Lung (tissue), 12 donors: ENCODE measurements around the gene FIGNL2. TPM values are rescaled to one million over a fixed set of nuclear protein-coding genes. Genes with fewer than 3 reads are reported as not detected.

ENCODE experiments used
- ATAC-seq: fragments of 200-7000 bp; cut with Tn5 transposase; one replicate; pipeline ENCODE4 v1.9.1; 2020; ENCODE audit warnings: moderate number of reproducible peaks; ENCODE audit not compliant: insufficient read depth, low FRiP score
- DNase-seq, 3 donors: peaks; one replicate each; pipeline ENCODE4 v3.0.0-alpha.2; 2013 to 2017
- H3K27ac ChIP-seq, 2 donors: one replicate each; pipeline ENCODE4 v1.5.1; 2013; ENCODE audit warnings: mild to moderate bottlenecking in 2 of 2, moderate library complexity in 2 of 2, control low read depth in 1 of 2, inconsistent platforms in 1 of 2, low read depth in 1 of 2, low read length in 1 of 2
- H3K27me3 ChIP-seq, 3 donors: one replicate each; pipeline ENCODE4 v1.5.1; 2013; ENCODE audit warnings: low read length in 2 of 3; ENCODE audit not compliant: control insufficient read depth in 3 of 3, insufficient read depth in 3 of 3
- H3K36me3 ChIP-seq, 4 donors: one replicate each; pipeline ENCODE4 v1.5.1; 2013; ENCODE audit warnings: low read length in 4 of 4, mild to moderate bottlenecking in 1 of 4, moderate library complexity in 1 of 4; ENCODE audit not compliant: control insufficient read depth in 4 of 4, insufficient read depth in 4 of 4
- H3K4me1 ChIP-seq, 5 donors: one replicate each; pipeline ENCODE4 v1.5.1; 2013; ENCODE audit warnings: low read length in 5 of 5, mild to moderate bottlenecking in 2 of 5, moderate library complexity in 1 of 5; ENCODE audit not compliant: control insufficient read depth in 5 of 5, insufficient read depth in 5 of 5
- H3K4me3 ChIP-seq: one replicate; pipeline ENCODE4 v1.5.1; 2013; ENCODE audit warnings: mild to moderate bottlenecking, control low read depth, moderate library complexity
- H3K9ac ChIP-seq, 2 donors: one replicate each; pipeline ENCODE4 v1.5.1; 2013; ENCODE audit warnings: low read length in 2 of 2, control low read depth in 1 of 2; ENCODE audit not compliant: insufficient read depth in 1 of 2
- H3K9me3 ChIP-seq, 4 donors: one replicate each; pipeline ENCODE4 v1.5.1; 2013; ENCODE audit warnings: low read length in 3 of 4, mild to moderate bottlenecking in 1 of 4, moderate library complexity in 1 of 4; ENCODE audit not compliant: control insufficient read depth in 4 of 4, insufficient read depth in 3 of 4
- CTCF ChIP-seq: IDR thresholded peaks from 2 replicates; pipeline ENCODE4 v1.5.1; 2012; ENCODE audit warnings: mild to moderate bottlenecking; ENCODE audit errors: control extremely low read depth, extremely low read depth
- WGBS, 2 donors: extraction: QIAGEN DNeasy Blood & Tissue Kit; methylation state at CpG; one replicate each; pipeline ENCODE4 v1.1.7; 2013; 5-methylcytosine and 5-hydroxymethylcytosine counted together
- polyA plus RNA-seq, 2 donors: library from polyadenylated mRNA; stranded (reverse); fragments of 200-250 nt; gene quantifications; one replicate each; pipeline ENCODE4 v1.2.1, GENCODE V29; 2013
- total RNA-seq, 2 donors: library from RNA; depleted of rRNA in 1 of 2; stranded (reverse); fragments of >200 nt in 1 of 2; gene quantifications; one replicate each; pipeline ENCODE4 v1.2.1, GENCODE V29; 2014 to 2021
- donor health status: control.
- donor health status: control.
- donor health status: Bipolar disorder and iron deficiency.
- donor health status: healthy.
- donor health status: DM: yes; HTN: yes; CAD: no.

Gene FIGNL2
- total and polyA plus RNA-seq, 4 donors = 0.33 to 1.9 (median 0.80) TPM

DNA sequence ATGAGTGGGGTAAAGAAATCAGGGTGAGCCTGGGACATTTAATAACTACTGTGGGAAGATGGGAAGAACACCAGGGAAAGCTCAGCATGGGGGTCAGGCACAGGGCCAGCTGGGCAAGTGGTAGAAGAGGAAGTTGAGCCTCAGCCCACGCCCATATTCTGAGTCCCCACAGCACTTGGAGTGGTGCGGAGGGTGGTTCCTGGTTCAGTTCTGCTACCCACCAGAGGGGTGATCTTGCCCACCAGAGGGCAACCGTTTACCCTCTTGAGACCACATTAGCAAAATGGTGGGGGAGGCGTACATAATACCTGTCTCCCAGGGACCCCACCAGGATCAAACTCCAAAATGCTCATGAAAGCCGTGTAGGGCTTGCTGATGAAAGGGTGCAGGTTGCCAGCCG is 22.6 kb upstream of the FIGNL2 start:
- H3K9ac ChIP-seq = no peak overlapping the region
- peaks cover 0 to 3% (median 3%) of the 10 kb centered on the region in 3 donors for H3K27me3 ChIP-seq
- peaks cover 0 to 19% (median 0%) of the 10 kb centered on the region in 5 donors for H3K4me1 ChIP-seq
- H3K9me3 ChIP-seq = no peaks in the 10 kb centered on the region
- H3K4me3 ChIP-seq = no peak overlapping the region
- no peaks in the 10 kb centered on the region for H3K36me3 ChIP-seq
- DNase-seq (no peak), ATAC-seq (no peak)
- 44 to 60% methylated on average over 6 of the region's 6 CpGs for WGBS, 2 donors
- H3K27ac ChIP-seq = no peak overlapping the region
- TF ChIP-seq CTCF = no peak

- Histone ChIP-seq H3K9me3 (no peaks in the 10 kb centered on the region), H3K36me3 (no peaks in the 10 kb centered on the region), H3K27me3 (peaks cover 0 to 3% (median 3%) of the 10 kb centered on the region in 3 donors), H3K9ac (no peak overlapping the region), H3K4me3 (no peak overlapping the region), H3K27ac (no peak overlapping the region), H3K4me1 (peaks cover 0 to 25% (median 2%) of the 10 kb centered on the region in 5 donors)
- DNase-seq (no peak), ATAC-seq (no peak)
- 42 to 49% methylated on average over 4 of the region's 4 CpGs for WGBS, 2 donors
- TF ChIP-seq CTCF = no peak
Measured at GRCh38 chr12:51870504-51870903, 22.0 kb upstream of the FIGNL2 start.

GRCh38 chr12:51869931-51870330 is 21.4 kb upstream of the FIGNL2 start:
- Histone ChIP-seq H3K27ac (no peak overlapping the region), H3K9me3 (no peaks in the 10 kb centered on the region), H3K4me1 (peaks cover 0 to 31% (median 7%) of the 10 kb centered on the region in 5 donors), H3K9ac (no peak overlapping the region), H3K4me3 (no peak overlapping the region), H3K27me3 (peaks cover 0 to 3% (median 3%) of the 10 kb centered on the region in 3 donors), H3K36me3 (no peaks in the 10 kb centered on the region)
- ATAC-seq (no peak), DNase-seq (no peak)
- no peak for TF ChIP-seq CTCF
- WGBS, 2 donors = 28 to 50% methylated on average over 3 of the region's 3 CpGs

- no peak overlapping the region for H3K27ac ChIP-seq
- H3K9me3 ChIP-seq = no peaks in the 10 kb centered on the region
- peaks cover under 1 to 36% (median 10%) of the 10 kb centered on the region in 5 donors for H3K4me1 ChIP-seq
- H3K36me3 ChIP-seq = no peaks in the 10 kb centered on the region
- DNase-seq = no peak
- peaks cover 0 to 3% (median 3%) of the 10 kb centered on the region in 3 donors for H3K27me3 ChIP-seq
- no peak overlapping the region for H3K4me3 ChIP-seq
- TF ChIP-seq CTCF = no peak
- ATAC-seq = no peak
- WGBS, 2 donors = 26 to 41% methylated on average over 13 to 20 of the region's 20 CpGs
- H3K9ac ChIP-seq = no peak overlapping the region
Measured at GRCh38 chr12:51869496-51869865, 21.0 kb upstream of the FIGNL2 start.
